HepG2 (cell line): ENCODE results near the gene MMD2. TPM values are rescaled to one million over a fixed set of nuclear protein-coding genes. Genes with fewer than 3 reads are reported as not detected.

Source experiments
- E2F2 ChIP-seq: sonication (generic); formaldehyde crosslinking; IDR thresholded peaks from 2 replicates; pipeline ENCODE4 v1.4.0; 2020; ENCODE audit warnings: missing genetic modification reagents, borderline replicate concordance
- E2F5 ChIP-seq: sonication (generic); formaldehyde crosslinking; conservative IDR thresholded peaks from 2 replicates; pipeline ENCODE4 v1.4.0; 2020; ENCODE audit warnings: missing genetic modification reagents
- FOXA3 ChIP-seq: IDR thresholded peaks from 2 replicates; pipeline ENCODE4 v1.6.1; 2016; ENCODE audit warnings: missing genetic modification reagents, missing compliant biosample characterization
- HNF1B ChIP-seq: sonication (generic); formaldehyde crosslinking; IDR thresholded peaks from 2 replicates; pipeline ENCODE4 v1.5.1; 2020; ENCODE audit warnings: mild to moderate bottlenecking, moderate library complexity, missing genetic modification reagents
- JUN ChIP-seq: sonication (generic); formaldehyde crosslinking; IDR thresholded peaks from 2 replicates; pipeline ENCODE4 v1.4.0; 2020; ENCODE audit warnings: mild to moderate bottlenecking, missing genetic modification reagents
- KDM3A ChIP-seq: IDR thresholded peaks from 2 replicates; pipeline ENCODE4 v1.6.1; 2018; ENCODE audit warnings: low read depth, missing compliant biosample characterization
- MEIS2 ChIP-seq: sonication (generic); formaldehyde crosslinking; IDR thresholded peaks from 2 replicates; pipeline ENCODE4 v1.9.0; 2021; ENCODE audit warnings: mild to moderate bottlenecking, missing genetic modification reagents
- NR0B2 ChIP-seq: sonication (generic); formaldehyde crosslinking; IDR thresholded peaks from 2 replicates; pipeline ENCODE4 v1.4.0; 2020; ENCODE audit warnings: mild to moderate bottlenecking, missing genetic modification reagents
- PITX1 ChIP-seq: sonication (generic); formaldehyde crosslinking; IDR thresholded peaks from 2 replicates; pipeline ENCODE4 v1.5.1; 2020; ENCODE audit warnings: mild to moderate bottlenecking, missing genetic modification reagents
- PLSCR1 ChIP-seq: sonication (generic); formaldehyde crosslinking; IDR thresholded peaks from 2 replicates; pipeline ENCODE4 v1.5.0; 2020; ENCODE audit warnings: missing genetic modification reagents, mild to moderate bottlenecking, borderline replicate concordance
- RBM22 ChIP-seq: fragments of 200-400 bp; formaldehyde crosslinking; optimal IDR thresholded peaks from 2 replicates; pipeline ENCODE3; 2017; ENCODE audit warnings: mild to moderate bottlenecking, low read length, moderate library complexity
- SPEN ChIP-seq: sonication (generic); formaldehyde crosslinking; IDR thresholded peaks from 2 replicates; pipeline ENCODE4 v1.5.1; 2020; ENCODE audit warnings: low read depth, mild to moderate bottlenecking, missing genetic modification reagents
- SSRP1 ChIP-seq: IDR thresholded peaks from 2 replicates; pipeline ENCODE4 v1.6.1; 2016; ENCODE audit warnings: control low read depth
- ZFAT ChIP-seq: sonication (generic); formaldehyde crosslinking; conservative IDR thresholded peaks from 2 replicates; pipeline ENCODE4 v1.8.1; 2023; ENCODE audit warnings: missing genetic modification reagents, inconsistent platforms
- ZNF264 ChIP-seq: sonication (generic); formaldehyde crosslinking; IDR thresholded peaks from 2 replicates; pipeline ENCODE4 v1.4.0; 2020; ENCODE audit warnings: missing genetic modification reagents
- ZNF280D ChIP-seq: sonication (generic); formaldehyde crosslinking; IDR thresholded peaks from 2 replicates; pipeline ENCODE4 v1.5.1; 2020; ENCODE audit warnings: mild to moderate bottlenecking, missing genetic modification reagents
- ZNF329 ChIP-seq: sonication (generic); formaldehyde crosslinking; IDR thresholded peaks from 2 replicates; pipeline ENCODE4 v1.9.0; 2021; ENCODE audit warnings: low read depth, mild to moderate bottlenecking, missing genetic modification reagents
- ZNF331 ChIP-seq: sonication (generic); formaldehyde crosslinking; IDR thresholded peaks from 2 replicates; pipeline ENCODE4 v1.4.0; 2020; ENCODE audit warnings: missing genetic modification reagents
- ZNF605 ChIP-seq: sonication (generic); formaldehyde crosslinking; IDR thresholded peaks from 2 replicates; pipeline ENCODE4 v1.8.0; 2022; ENCODE audit warnings: mild to moderate bottlenecking, missing genetic modification reagents
- ZNF775 ChIP-seq: sonication (generic); formaldehyde crosslinking; IDR thresholded peaks from 2 replicates; pipeline ENCODE4 v1.4.0; 2020; ENCODE audit warnings: missing genetic modification reagents, mild to moderate bottlenecking, moderate library complexity, borderline replicate concordance
- polyA plus RNA-seq, 8 experiments: library from polyadenylated mRNA; depleted of rRNA in 3 of 8; stranded (reverse) in 7 of 8; unstranded in 1 of 8; fragments of >200 nt; fragmentation: Illumina TruSeq in 4 of 8; extraction: Trizol in 4 of 8; gene quantifications; 2 replicates each; pipeline versions ENCODE4 v1.2.1 to v1.2.3, GENCODE V29; 2011 to 2016; ENCODE audit warnings: low read depth in 4 of 8, missing spikeins in 1 of 8, mixed read lengths in 1 of 8; ENCODE audit not compliant: insufficient read depth in 1 of 8
- total RNA-seq, 5 experiments: library from RNA; depleted of rRNA; stranded (reverse); fragments of >200 nt; fragmentation: Illumina TruSeq; extraction: Trizol; gene quantifications; 2 replicates each; pipeline ENCODE4 v1.2.3, GENCODE V29; 2016; ENCODE audit warnings: low read depth in 1 of 5
- TF ChIP-seq, protein P1 (sequence below): sonication (generic); formaldehyde crosslinking; IDR thresholded peaks from 2 replicates; pipeline ENCODE4 v1.5.0; 2020; ENCODE audit warnings: missing genetic modification reagents

The MMD2 gene
- total and polyA plus RNA-seq, 2 of the 13 experiments (the other 11 are each of a cell fraction or from before 2014, with no cell fraction given) = not detected

DNA sequence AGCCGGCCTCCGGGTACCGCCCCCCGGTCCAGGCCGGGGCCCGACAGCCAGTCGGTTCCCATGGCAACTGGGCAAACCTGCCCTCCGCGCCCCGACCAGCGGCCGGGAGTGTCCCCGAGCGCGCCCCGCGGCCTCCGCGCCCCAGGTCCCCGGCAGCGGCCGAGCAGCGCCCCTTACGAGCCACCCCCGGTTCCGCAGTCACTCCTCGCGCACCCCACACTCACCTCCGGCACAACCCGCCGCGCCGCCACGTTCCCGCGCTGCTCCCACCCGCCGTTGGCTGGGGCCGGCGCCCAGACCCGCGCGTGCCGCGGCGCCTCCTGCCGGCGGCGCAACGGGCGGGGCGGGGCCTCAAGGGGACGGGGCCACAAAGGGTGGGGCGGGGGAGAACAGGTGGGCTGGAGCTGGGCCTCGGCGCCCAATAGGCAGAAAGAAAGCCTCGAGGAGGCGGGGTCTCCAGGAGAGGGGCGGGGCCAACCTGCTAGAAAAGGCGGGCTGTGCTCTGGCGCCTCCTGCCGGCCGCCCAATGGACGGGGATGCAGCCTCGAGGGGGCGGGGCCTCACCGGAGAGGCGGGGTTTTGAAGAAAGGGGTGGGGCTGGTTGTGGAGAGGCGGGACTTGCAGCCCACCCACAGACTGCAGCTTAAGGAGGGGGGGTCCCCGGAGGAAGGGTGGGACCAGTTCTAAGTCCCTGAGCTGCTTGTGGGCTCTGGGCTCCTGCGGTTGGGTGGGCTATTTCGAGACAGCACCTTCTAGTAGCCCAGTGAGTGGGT is 75.4 kb downstream of the MMD2 start, which contains the start of gene RADIL (continued):
- no peak for TF ChIP-seq KDM3A (CRISPR knock-in tag)
- TF ChIP-seq ZNF329 (CRISPR knock-in tag) = no peak
- no peak for TF ChIP-seq PLSCR1
- TF ChIP-seq ZNF605 (CRISPR knock-in tag) = no peak
- no peak for TF ChIP-seq FOXA3 (CRISPR knock-in tag)
- no peak for TF ChIP-seq ZNF264 (CRISPR knock-in tag)
- TF ChIP-seq ZNF331 (CRISPR knock-in tag) = no peak
- TF ChIP-seq E2F2 (CRISPR knock-in tag) = no peak
- no peak for TF ChIP-seq E2F5
- no peak for TF ChIP-seq RBM22
- TF ChIP-seq, protein P1, sequence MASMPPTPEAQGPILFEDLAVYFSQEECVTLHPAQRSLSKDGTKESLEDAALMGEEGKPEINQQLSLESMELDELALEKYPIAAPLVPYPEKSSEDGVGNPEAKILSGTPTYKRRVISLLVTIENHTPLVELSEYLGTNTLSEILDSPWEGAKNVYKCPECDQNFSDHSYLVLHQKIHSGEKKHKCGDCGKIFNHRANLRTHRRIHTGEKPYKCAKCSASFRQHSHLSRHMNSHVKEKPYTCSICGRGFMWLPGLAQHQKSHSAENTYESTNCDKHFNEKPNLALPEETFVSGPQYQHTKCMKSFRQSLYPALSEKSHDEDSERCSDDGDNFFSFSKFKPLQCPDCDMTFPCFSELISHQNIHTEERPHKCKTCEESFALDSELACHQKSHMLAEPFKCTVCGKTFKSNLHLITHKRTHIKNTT (CRISPR knock-in tag) = no peak
- no peak for TF ChIP-seq SPEN
- no peak for TF ChIP-seq ZFAT
- TF ChIP-seq PITX1 (CRISPR knock-in tag) = no peak
- TF ChIP-seq JUN (CRISPR knock-in tag) = no peak
- peak; percentile 33; the same call in 1 of the 2 replicates for TF ChIP-seq HNF1B (CRISPR knock-in tag)
- no peak for TF ChIP-seq ZNF280D (CRISPR knock-in tag)
- no peak for TF ChIP-seq SSRP1 (CRISPR knock-in tag)
- TF ChIP-seq ZNF775 = no peak
- no peak for TF ChIP-seq MEIS2 (CRISPR knock-in tag)
- TF ChIP-seq NR0B2 (CRISPR knock-in tag) = no peak
